GM18508 (cell line): ENCODE data around the gene PRKAB2.
"Not testable (repeated sequence)": the region's sequence is repeated elsewhere in the genome, so short reads cannot be mapped to it uniquely, and the experiment has no call there.

Experiments
- ATAC-seq: cut with Tn5 transposase; IDR thresholded peaks from one replicate; pipeline ENCODE4 v1.9.1; 2021; ENCODE audit warnings: moderate number of reproducible peaks; ENCODE audit not compliant: insufficient read depth, unreplicated experiment

Gene PRKAB2

DNA sequence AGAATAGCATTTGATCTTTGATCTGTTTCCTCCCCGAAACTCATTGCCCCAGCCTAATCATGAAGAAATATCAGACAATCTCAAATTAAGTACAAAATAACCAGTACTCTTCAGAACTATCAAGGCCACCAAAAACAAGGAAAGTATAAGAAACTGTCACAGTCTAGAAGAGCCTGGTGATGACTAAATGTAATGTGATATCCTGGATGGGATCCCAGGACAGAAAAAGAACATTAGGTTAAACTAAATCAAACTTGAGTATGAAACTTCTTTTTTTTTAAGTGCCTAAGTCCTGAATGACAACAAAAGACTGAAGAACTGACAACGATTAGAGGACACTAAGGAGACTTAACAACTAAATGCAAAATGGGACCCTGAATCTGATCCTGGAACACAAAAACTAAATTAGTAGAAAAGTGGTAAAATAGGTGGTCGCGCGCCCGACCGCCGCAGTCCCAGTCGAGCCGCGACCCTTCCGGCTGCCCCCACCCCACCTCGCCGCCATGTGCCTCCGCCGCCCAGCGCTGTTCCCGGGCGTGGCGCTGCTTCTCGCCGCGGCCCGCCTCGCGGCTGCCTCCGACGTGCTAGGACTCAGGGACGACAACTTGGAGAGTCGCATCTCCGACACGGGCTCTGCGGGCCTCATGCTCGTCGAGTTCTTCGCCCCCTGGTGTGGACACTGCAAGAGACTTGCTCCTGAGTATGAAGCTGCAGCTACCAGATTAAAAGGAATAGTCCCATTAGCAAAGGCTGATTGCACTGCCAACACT lies 5.5 kb upstream of the PRKAB2 start:
- ATAC-seq: no peak

DNA sequence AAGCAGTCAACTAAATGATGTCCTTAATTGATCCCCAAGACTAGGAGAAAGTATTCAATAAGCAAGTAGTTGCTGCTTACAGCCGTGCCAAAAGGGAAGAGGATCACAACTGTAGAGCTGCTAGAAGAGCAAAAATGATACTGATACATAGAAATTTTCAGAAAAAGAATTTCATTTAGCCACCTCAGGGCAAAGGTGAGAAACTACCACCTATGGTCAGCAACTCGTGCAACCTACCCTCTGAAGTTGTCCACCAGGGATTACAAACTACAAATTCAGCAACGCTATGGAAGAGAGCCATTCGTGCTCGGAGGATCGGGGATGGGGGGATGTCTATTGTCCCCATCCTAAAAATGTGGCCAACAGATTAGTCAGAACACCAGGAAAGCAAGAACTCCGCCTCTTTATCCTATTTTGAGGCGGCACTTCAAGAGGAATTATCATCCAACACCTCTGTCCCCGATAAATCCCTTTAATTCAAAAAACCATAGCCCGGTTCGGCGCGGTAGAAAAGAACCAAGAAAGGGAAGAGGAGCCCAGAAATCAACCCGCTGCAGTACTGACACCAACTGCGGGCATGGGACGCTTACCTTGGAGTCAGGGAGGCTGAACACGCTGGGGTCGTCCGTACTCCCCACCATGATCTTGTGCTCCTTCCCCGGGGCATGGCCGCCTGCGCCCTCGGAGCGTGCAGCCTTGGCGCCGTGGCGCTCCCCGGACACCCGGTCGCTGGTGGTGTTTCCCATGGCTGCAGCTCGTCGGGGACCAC lies 687 bp downstream of the PRKAB2 start:
- no peak for ATAC-seq

DNA sequence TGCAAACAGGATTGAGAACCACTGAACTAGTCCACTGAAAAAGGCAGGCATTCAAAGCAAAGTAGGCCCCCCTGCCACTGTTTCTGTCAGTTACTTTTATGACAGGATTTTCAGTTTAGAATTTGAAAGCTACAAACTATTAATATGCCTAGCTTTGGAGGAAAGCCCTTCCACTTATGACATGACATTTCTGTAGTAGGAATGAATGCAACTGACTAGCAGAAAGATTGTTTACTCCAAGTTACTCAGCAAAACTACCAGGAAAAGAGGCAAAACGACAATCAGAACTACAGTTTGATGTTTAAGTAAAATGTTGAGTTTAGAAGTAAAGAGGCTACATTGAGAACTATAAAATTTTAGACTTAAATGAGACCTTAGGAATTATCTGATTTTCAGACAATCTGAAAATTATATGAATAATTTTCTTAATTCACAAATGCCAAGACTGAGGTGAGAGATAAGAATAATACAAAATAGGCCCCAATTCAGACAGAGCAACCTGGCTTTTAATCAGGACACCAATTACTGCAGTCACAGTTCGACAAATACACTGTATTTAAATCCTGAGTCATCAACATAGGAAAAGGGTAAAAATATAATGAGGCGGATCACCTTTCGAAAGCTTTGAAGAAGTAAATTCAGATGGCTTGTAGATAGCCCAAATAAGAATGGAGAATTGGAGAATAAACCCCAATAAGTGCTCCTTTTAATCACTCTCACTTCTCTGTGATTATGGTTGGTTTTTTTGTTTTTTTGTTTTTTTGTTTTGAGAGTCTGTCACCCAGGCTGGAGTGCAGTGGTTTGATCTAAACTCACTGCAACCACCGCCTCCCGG lies 2.2 kb downstream of the PRKAB2 start:
- no peak for ATAC-seq

DNA sequence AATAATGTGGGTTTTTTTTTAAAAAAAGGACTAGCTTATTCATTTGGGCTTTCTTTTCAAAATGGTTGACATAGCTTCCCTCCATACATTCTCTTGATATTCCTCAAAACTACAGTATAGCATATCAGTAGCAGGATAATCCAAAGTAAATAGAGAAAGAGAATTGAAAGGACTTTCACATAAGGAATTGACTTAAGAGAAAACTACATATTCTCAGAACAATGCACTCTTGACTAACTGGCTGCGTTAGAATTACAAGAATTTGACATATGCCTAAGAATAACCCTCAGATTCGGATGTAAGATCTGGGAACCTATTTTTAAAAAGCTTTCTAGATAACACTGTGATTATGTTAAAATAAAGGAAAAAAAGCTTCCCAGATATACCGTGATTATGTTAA lies 3.1 kb downstream of the PRKAB2 start:
- no peak for ATAC-seq

DNA sequence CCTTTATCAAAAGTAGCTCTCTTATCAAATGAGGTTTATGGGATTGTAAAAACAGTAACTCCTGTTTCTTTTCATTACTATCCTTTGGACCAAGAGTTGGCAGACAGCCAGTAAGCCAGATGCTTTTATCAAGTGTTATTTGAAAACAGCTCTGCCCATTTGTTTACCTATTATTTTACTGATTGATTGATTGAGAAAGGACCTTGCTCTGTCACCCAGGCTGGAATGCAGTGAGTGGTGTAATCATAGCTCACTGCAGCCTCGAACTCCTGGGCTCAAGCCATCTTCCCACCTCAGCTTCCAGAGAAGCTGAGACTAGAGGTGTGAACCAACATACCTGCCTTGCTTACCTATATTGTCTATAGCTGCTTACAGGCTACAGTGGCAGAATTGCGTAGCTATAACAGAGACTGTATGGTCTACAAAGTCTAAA lies 3.6 kb downstream of the PRKAB2 start:
- ATAC-seq: no peak

DNA sequence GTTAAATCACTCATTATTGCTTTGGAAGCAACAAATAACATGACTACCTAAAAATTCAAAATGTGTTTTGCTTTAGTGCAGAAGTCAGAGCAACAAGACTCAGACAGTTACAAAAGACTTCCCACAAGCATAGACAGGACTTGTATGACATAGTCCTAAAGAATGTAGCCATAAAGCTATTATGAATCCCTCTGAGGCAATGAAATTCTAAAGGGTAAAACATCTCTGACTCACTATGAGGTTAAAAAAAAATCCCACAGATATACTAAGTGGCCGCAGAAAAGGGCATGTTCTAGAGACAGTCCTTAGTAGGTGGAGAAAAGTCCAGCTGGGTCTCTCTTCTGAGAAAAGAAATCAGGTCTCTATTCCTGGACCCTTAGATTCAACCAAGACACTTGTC lies 4.9 kb downstream of the PRKAB2 start:
- ATAC-seq: no peak

DNA sequence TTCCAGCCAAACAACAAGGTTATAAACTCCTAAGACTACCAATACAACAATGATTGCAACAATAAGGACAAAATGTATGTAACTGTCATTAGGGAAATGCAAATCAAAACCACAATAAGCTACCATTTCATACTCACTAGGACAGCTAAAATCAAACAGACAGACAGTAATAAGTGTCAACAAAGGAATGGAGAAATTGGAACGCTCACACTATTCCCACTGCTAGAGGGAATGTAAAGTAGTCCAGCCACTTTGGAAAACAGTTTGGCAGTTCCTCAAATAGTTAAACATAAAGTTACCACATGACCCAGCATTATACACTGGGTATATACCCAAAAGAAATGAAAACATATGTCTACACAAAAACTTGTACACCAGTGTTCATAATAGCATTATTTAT lies 9.3 kb downstream of the PRKAB2 start:
- ATAC-seq: no peak

DNA sequence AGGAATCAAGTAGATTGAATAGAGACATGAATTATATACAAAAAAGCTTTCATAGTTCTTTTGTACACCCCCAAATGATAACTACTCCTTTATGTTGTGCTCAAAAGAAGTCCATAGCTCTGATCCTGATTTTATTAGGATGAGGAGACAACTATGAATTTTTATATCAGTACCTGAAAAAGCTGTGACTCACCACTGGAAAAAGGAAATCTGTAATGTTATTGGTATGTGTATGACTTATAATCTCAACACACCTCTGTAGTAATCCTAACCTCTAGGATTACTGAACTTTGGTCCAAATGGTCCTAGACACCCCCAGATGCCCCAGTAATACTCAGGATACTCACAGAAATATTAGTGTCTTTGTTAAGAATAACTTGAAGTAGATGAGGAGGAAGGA lies 10.2 kb downstream of the PRKAB2 start:
- ATAC-seq: no peak

DNA sequence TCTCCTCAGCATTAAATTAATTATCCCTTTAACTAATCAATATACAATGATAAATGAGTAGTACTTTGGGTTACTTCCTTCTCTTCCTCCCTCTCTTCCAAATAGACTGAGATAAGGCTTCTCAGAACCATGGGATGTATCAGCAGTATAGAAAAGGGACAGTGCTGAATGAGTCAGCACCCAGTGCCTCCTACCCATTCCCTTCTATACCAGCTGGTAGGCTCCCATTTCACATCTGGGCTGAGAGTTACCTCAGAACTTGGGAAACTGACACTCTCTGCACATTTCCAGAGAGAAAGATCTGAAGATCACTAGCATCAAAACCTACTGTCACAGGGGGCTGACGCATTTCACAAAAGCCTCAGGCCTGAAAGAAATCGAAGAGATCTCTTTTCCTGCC lies 15.2 kb downstream of the PRKAB2 start:
- ATAC-seq: not testable (repeated sequence)

DNA sequence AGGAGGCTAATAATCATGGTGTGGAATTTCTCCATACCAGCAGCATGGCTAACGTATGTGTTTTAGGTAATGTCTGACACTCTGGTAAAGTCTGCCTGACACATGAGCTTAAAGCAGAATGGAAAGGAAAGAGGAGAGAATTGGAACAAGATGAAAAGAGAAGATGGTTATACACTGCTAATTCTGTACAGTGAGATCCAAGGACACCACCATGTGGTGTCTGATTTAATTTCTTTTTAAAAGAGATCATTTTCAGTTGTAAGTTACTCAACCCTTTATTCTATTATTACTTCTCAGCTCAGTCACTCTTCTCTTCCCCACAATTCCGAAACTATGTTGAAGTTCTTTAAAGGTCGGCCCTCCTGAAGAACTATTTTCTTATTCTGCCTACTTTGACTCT lies 15.6 kb downstream of the PRKAB2 start:
- ATAC-seq: no peak

DNA sequence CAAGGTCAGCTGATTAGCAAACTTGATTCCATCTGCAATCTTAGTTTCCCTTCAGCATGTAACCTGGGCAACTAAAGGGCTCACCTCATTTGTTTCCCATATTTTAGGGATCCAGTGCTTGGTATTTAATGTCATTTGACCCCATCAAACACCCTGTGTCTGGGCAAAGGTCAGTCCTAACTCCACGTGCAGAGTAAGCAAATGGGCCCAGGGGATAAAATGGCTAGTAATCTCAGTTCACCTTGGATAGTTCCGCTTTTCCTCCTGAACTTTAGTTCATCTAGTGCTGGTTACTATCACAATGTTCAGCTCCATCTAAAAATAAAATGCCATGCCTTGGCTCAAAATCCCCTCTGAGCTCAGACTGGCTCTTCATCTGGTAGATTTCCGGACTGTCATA lies 19.5 kb downstream of the PRKAB2 start:
- no peak for ATAC-seq

DNA sequence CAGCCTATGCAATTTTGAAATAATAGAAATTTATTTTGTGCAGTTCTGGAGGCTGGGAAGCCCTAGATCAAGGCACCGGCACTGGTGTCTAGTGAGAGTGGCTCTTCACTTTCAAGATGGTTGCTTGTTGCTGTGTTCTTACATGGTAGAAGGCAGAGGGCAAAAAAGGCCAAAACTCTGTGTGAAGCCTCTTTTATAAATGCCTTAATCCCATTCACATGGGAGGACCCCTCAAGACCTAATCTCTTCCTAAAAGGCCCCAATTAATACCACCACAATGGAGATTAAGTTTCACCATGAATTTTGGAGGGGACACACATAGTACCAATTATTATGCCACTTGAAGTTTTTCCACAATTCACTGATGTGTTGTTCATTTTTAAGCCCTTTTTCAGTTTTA lies 21.0 kb downstream of the PRKAB2 start:
- no peak for ATAC-seq

DNA sequence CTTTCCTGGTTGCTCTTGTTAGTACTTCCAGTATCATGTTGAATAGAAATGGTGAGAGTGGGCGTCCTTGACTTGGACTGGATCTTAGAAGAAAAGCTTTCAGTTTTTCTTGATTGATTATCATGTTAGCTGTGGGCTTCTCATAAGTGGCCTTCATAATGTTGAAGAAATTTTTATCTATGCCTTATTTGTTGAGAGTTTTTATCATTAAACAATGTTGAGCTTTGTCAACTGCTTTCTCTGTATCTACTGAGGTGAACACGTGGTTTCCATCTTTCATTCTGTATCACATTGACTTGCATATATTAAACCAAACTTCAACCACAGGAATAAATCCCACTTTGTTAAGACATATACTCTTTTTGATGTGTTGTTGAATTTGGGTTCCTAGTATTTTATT lies 29.4 kb downstream of the PRKAB2 start:
- ATAC-seq: no peak

DNA sequence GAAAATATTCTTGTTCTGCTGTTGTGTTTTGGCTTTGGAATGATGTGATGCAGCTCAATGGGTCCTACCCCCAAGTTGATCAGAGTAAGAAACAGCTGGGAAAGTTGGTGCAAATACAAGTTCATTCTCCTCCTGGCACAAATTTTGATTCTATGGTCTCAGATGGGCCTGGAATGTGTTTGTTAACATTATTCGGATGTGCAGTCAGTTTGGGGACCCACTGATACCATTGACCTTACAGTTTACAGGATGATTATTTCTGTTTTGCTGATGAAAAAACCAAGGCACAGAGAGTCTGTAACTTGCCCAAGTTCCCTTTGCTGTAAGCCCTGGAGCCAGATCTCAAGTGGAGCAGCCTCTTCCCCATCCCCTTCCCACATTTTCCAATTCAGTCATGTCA lies 41.5 kb downstream of the PRKAB2 start:
- ATAC-seq: not testable (repeated sequence)

DNA sequence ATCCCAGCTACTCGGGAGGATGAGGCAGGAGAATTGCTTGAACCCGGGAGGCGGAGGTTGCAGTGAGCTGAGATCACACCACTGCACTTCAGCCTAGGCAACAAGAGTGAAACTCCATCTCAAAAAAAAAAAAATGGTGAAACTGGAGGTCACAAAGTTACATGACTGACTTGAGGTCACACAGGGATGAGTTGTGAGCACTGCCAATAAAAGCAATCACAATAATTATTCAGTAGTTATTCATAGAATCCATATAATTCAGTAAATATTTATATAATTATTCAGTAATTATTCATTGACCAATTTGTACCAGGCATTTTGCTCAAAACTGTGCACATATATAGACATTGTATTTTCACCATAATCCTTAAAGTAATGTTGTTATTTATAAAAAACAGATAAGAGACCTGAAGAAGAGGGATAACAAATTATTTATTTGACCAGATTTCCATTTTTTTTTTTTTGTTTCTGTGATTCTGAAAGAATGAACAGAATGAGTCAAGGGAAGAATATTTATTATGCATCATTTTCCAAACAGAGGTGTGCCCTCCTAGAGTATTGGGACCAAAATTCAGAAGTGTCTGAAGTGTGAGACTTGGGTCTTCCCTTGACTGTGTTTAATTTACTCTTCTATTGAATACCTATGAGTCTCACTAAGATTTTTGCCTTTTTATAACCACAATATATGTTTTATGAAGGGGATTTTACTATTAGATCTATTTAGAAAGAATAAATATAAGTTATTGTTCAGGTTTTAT lies 43.0 kb downstream of the PRKAB2 start:
- no peak for ATAC-seq

DNA sequence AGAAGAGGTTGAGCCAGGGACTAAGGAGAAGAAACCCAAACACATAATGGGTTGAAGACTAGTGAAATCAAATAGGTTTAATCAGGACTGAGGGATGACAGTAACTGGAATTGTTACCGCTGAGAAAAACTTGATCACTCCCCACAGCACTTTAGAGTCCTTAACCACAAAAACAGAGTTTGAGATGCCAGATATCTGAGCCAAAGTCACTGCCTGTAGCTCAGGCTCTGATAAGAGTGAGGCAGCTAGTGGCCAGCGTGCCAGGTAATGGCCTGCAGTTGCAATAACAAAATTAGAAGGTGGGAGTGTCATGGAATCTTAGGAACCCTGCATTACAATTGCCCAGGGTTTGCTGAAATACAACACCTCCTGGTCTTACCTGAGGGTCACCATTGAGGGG lies 48.0 kb downstream of the PRKAB2 start:
- ATAC-seq: no peak

DNA sequence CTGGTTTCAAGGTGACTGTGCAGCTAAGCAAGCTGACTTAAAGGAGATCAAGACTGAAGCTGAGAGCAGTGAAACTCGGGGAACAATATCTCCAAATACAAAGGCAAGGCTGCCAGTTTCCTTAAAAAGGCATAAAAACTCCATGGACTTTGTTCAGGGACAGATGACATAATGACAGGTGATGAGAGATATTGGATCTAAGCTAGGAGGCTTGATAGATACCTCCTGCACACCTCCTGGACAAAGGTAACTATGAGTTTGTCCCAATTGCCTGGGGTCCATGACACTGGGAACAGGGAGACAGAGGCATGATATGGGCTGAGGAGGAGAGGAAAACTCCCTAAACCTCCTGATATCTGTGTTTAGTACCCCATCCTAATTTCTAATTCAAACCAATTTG lies 55.2 kb downstream of the PRKAB2 start:
- ATAC-seq: no peak

DNA sequence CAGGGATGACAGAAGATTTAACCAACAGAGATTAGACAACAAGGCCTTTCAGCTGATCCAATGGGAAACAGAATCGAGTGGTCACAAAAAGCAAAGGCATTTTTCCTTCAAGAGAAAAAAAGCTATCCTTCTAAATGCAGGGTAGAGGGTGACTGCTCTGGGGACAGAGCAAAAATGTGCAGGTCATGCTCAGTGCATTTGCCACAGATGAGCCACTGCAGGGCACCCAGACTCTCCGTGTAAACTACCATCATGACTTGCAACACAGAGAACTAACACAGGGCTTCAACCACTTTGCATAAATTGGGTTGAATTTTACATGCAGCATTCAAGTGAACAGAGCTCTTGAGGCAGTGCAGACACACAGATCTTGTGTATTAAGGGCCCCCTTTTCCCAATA lies 56.8 kb downstream of the PRKAB2 start:
- ATAC-seq: no peak

DNA sequence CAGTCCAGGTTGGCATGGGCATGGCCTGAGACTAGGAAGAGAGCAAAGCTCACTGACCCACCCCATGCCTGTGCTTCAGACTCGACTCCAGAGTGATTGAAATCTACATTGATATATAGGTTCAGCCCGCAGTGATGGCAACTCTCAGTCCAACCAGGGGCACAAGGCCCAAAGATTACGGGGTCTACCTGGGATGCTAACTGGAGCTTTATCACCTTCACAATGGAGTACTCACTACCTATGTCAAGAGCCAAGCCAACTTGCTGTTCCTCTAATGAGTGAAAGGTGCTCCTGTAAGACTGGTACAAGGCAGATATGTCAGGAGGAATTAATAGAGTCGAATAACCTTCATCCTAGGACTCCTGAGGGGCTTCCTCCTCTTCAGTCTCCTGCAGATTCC lies 57.2 kb downstream of the PRKAB2 start:
- ATAC-seq: not testable (repeated sequence)

DNA sequence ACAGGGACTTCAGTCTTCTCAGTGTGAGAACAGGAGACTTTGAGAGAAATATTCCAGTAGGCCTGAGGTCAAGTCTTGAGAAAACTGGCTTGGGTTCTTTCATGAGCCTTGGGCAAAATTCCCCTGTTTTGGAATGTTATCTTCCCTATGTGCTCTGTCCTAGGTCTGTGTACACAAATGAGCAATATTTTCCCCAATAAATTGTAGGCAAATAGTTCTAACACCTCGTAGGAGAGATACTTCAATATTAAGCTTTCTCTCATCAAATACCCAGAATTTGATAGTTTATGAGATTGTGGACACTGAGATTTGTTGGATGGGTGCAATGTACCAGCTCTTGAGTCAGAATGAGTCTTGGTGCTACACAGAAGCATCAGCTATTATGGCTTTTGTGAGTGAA lies 57.9 kb downstream of the PRKAB2 start:
- not testable (repeated sequence) for ATAC-seq
